Islet precursor cell (in vitro differentiated cells): ENCODE measurements around the gene BAG3.
"Not testable (repeated sequence)": the region's sequence is repeated elsewhere in the genome, so short reads cannot be mapped to it uniquely, and the experiment has no call there.

Source experiments
- DNase-seq: peaks from one replicate; pipeline ENCODE4 v3.0.0-alpha.2; 2018

BAG3 gene

GRCh38 chr10:119640875-119641526, 10.2 kb upstream of the BAG3 start:
- no peak for DNase-seq

GRCh38 chr10:119642556-119643111, 8.5 kb upstream of the BAG3 start:
- DNase-seq: no peak

- no peak for DNase-seq
These were observed 7.6 kb upstream of the BAG3 start for GRCh38 chr10:119643306-119644204.

- DNase-seq: peak; percentile 82
These were observed 6.9 kb upstream of the BAG3 start for GRCh38 chr10:119644205-119644814.

- DNase-seq: no peak
These were observed 6.2 kb upstream of the BAG3 start for GRCh38 chr10:119644994-119645393.

- no peak for DNase-seq
These were observed 1.1 kb upstream of the BAG3 start for GRCh38 chr10:119650062-119650461.

- DNase-seq: no peak
These were observed 557 bp downstream of the BAG3 start for GRCh38 chr10:119651514-119652360.

GRCh38 chr10:119652361-119652730, 1.2 kb downstream of the BAG3 start:
- DNase-seq: no peak

GRCh38 chr10:119653209-119653608, 2.0 kb downstream of the BAG3 start:
- no peak for DNase-seq

- no peak for DNase-seq
These were observed 2.7 kb downstream of the BAG3 start for GRCh38 chr10:119653916-119654315.

GRCh38 chr10:119654540-119654939, 3.4 kb downstream of the BAG3 start:
- no peak for DNase-seq

- peak; percentile 89 for DNase-seq
These were observed 4.4 kb downstream of the BAG3 start for GRCh38 chr10:119655566-119656001.

- DNase-seq: no peak
These were observed 5.6 kb downstream of the BAG3 start for GRCh38 chr10:119656760-119657159.

GRCh38 chr10:119657725-119658124, 6.5 kb downstream of the BAG3 start:
- no peak for DNase-seq

GRCh38 chr10:119658274-119658673, 7.1 kb downstream of the BAG3 start:
- DNase-seq: peak; percentile 95

GRCh38 chr10:119659951-119660350, 8.8 kb downstream of the BAG3 start:
- DNase-seq: peak; percentile 87

- not testable (repeated sequence) for DNase-seq
These were observed 11.0 kb downstream of the BAG3 start for GRCh38 chr10:119662076-119662605.

- no peak for DNase-seq
These were observed 12.9 kb downstream of the BAG3 start for GRCh38 chr10:119663866-119664698.

GRCh38 chr10:119665901-119666708, 14.9 kb downstream of the BAG3 start:
- no peak for DNase-seq

- DNase-seq: no peak
These were observed 15.5 kb downstream of the BAG3 start for GRCh38 chr10:119666709-119667004.
